Measurements from ENCODE around the gene IFNAR1. TPM values are rescaled to one million over a fixed set of nuclear protein-coding genes. Genes with fewer than 3 reads are reported as not detected.
A peak's percentile ranks its signal among the peaks of the same experiment; 100 is the strongest.

IFNAR1 gene
- total and polyA plus RNA-seq, 9 of the 15 experiments (the other 6 are each of a cell fraction or from before 2014, with no cell fraction given): 8.6 to 31.8 (median 14.8) TPM

DNA sequence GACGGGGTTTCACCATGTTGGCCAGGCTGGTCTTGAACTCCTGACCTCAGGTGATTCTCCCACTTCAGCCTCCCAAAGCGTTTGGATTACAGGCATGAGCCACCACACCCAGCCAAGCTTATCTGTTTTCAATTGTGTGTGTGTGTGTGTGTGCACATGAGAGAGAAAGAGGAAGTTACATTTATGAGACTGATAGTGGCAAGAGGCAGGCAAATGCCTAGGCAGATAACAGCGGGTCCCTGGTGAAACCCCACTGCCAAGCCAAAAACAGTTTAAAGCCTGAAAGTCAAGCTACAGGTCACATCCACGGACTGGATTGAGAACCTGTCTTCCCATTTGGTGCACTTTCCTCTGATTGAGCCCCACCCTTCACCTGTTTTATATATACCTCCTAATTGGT lies 43.4 kb downstream of the IFNAR1 start (continued):
- TF ChIP-seq MAFG (tag; conservative IDR thresholded peaks at IDR 0.05) (no peak), HOXB6 (CRISPR knock-in tag; IDR thresholded peaks at IDR 0.05; ENCODE audit: borderline replicate concordance) (no peak), CEBPB (tag; IDR thresholded peaks at IDR 0.05) (no peak), NELFE (IDR thresholded peaks at IDR 0.05; ENCODE audit: insufficient read depth, insufficient read length) (no peak), SFPQ (IDR thresholded peaks at IDR 0.05; ENCODE audit: low read depth, low read length) (no peak), THAP7 (CRISPR knock-in tag; IDR thresholded peaks at IDR 0.05) (no peak), DMBX1 (CRISPR knock-in tag; IDR thresholded peaks at IDR 0.05; ENCODE audit: borderline replicate concordance) (no peak), E2F1 (CRISPR knock-in tag; IDR thresholded peaks at IDR 0.05) (no peak), POLR2B (IDR thresholded peaks at IDR 0.05; ENCODE audit: low read depth, partially characterized antibody) (no peak), KLF1 (tag; IDR thresholded peaks at IDR 0.05) (peak; percentile 33; the same call in 1 of the 2 replicates), POLR2AphosphoS2 (IDR thresholded peaks at IDR 0.05; ENCODE audit: low read length) (no peak), SIRT6 (IDR thresholded peaks at IDR 0.05; ENCODE audit: low read depth, low read length) (no peak), CREBBP (IDR thresholded peaks at IDR 0.05; ENCODE audit: low read depth, low read length) (no peak), NFYB (IDR thresholded peaks at IDR 0.05; ENCODE audit: extremely low read depth, insufficient read length) (no peak), ZNF124 (CRISPR knock-in tag; IDR thresholded peaks at IDR 0.05) (no peak), SMARCB1 (IDR thresholded peaks at IDR 0.05; ENCODE audit: insufficient read length, low read depth) (no peak), ZNF75A (CRISPR knock-in tag; IDR thresholded peaks at IDR 0.05) (peak; percentile 82), ZNF23 (CRISPR knock-in tag; IDR thresholded peaks at IDR 0.05) (no peak), SAFB2 (IDR thresholded peaks at IDR 0.05; ENCODE audit: borderline replicate concordance, low read depth, low read length, severe bottlenecking) (no peak), MCM7 (IDR thresholded peaks at IDR 0.05) (no peak)
- TF ChIP-seq, protein P1, sequence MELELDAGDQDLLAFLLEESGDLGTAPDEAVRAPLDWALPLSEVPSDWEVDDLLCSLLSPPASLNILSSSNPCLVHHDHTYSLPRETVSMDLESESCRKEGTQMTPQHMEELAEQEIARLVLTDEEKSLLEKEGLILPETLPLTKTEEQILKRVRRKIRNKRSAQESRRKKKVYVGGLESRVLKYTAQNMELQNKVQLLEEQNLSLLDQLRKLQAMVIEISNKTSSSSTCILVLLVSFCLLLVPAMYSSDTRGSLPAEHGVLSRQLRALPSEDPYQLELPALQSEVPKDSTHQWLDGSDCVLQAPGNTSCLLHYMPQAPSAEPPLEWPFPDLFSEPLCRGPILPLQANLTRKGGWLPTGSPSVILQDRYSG (tag; conservative IDR thresholded peaks at IDR 0.05; ENCODE audit: low read depth): no peak
